NCI-H187 treated with DMSO at 0.1 percent for 48 hours (cell line): ENCODE measurements around the gene KBTBD13.

ENCODE experiments used
- DNase-seq: peaks from one replicate; lab custom pipeline; 2025; lab: John Stamatoyannopoulos, UW

KBTBD13 gene

DNA sequence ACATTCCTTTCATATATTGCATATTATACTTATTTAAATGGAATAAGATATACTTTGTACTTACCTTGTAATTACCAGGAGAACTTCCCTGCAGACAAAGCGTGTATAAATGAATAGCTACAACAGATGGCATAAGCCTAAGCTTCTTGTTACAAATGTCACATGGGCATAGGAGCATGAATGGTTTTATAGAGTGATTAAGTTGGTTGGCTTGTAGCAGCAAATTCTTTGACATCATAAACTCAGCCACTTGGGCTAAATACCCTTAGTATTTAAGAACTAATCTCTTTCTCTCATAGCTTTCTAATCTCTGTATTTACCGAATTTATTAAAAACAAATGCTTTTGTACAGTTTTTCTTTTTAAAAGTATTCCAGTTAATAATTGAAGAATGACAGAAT, 38.5 kb downstream of the KBTBD13 start, which contains the start of gene UBAP1L:
Gene UBAP1L, minus strand, starts transcription at position 115 of the 400 bp plus-strand sequence. CDS start 8,985 bp downstream, outside the sequence.
- DNase-seq, result no peak

DNA sequence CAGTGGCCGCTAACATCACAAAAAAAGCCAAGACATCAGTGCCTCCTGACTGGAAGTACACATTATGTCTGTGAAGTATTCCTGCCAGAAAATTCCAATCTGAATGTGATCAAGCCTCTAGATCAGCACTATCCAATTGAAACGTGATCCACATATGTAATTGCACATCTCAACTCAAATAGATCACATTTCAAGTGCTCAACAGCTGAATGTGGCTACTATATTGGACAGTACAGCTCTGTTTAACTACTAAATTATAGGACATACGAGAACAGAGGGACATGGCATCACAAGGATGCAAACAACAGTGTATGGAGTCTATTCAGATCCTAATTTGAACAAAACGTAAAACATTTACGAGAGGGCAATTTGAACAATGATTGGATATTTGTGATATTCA, 39.0 kb downstream of the KBTBD13 start:
- no peak for DNase-seq
